Central memory CD8-positive, alpha-beta T cell (primary cell): Measurements from ENCODE around the gene SHB.

Experiments used
- ATAC-seq: fragments of 150-1000 bp; cut with Tn5 transposase; replicated peaks from 2 replicates; pipeline ENCODE4 v1.10.0; 2022; ENCODE audit warnings: mild to moderate bottlenecking, moderate FRiP score, moderate number of reproducible peaks; ENCODE audit not compliant: poor library complexity, severe bottlenecking; ENCODE audit errors: extremely low read depth
- DNase-seq, 2 donors: peaks; one replicate each; pipeline ENCODE4 v3.0.0; 2021; ENCODE audit warnings: low spot score in 2 of 2
- H3K27ac Mint-ChIP-seq: one replicate; pipeline ENCODE4 v1.8.0; 2022; ENCODE audit warnings: low read depth, mild to moderate bottlenecking, moderate library complexity, mixed read lengths
- H3K27me3 Mint-ChIP-seq: one replicate; pipeline ENCODE4 v1.8.0; 2022; ENCODE audit warnings: mixed read lengths
- H3K36me3 Mint-ChIP-seq: one replicate; pipeline ENCODE4 v1.8.0; 2022; ENCODE audit warnings: mild to moderate bottlenecking, moderate library complexity, mixed read lengths; ENCODE audit not compliant: insufficient read depth
- H3K4me1 Mint-ChIP-seq: one replicate; pipeline ENCODE4 v1.8.0; 2022; ENCODE audit warnings: mixed read lengths
- H3K4me3 Mint-ChIP-seq: one replicate; pipeline ENCODE4 v1.8.0; 2022; ENCODE audit warnings: mild to moderate bottlenecking, moderate library complexity, mixed read lengths
- H3K9me3 Mint-ChIP-seq: one replicate; pipeline ENCODE4 v1.8.0; 2022; ENCODE audit warnings: mixed read lengths

Gene SHB

GRCh38 chr9:37870799-37871176, 198.2 kb downstream of the SHB start:
- no peak overlapping the region for H3K4me3 Mint-ChIP-seq
- H3K9me3 Mint-ChIP-seq, result no peaks in the 10 kb centered on the region
- ATAC-seq, result no peak
- H3K4me1 Mint-ChIP-seq, result no peaks in the 10 kb centered on the region
- H3K27ac Mint-ChIP-seq, result no peak overlapping the region
- no peak for DNase-seq
- peaks cover 2% of the 10 kb centered on the region for H3K36me3 Mint-ChIP-seq
- no peaks in the 10 kb centered on the region for H3K27me3 Mint-ChIP-seq

- Mint-ChIP-seq H3K27ac (no peak overlapping the region), H3K27me3 (no peaks in the 10 kb centered on the region)
- ATAC-seq, result no peak
Observed at GRCh38 chr9:37870081-37870798, 198.8 kb downstream of the SHB start.

More at GRCh38 chr9:37870081-37870798, 198.8 kb downstream of the SHB start:
- Mint-ChIP-seq H3K36me3 (peaks cover 2% of the 10 kb centered on the region), H3K4me3 (no peak overlapping the region), H3K9me3 (no peaks in the 10 kb centered on the region), H3K4me1 (no peaks in the 10 kb centered on the region)
- DNase-seq, result no peak
